PC-3 (cell line): ENCODE data around the gene GRIP1.

Source experiments
- EZH2 ChIP-seq: fragments of 300-600 bp; sonication (generic); IDR thresholded peaks from one replicate; pipeline ENCODE4 v1.6.1; 2017; ENCODE audit warnings: antibody characterized with exemption, mild to moderate bottlenecking, low read length; ENCODE audit not compliant: unreplicated experiment
- EZH2phosphoT487 ChIP-seq: fragments of 300-600 bp; sonication (generic); IDR thresholded peaks from 2 replicates; pipeline ENCODE4 v1.6.1; 2018; ENCODE audit warnings: mild to moderate bottlenecking, antibody characterized with exemption, low read length, borderline replicate concordance
- TF ChIP-seq, protein P1 (sequence below): fragments of 300-600 bp; sonication (generic); conservative IDR thresholded peaks from 2 replicates; pipeline ENCODE4 v1.5.1; 2017; ENCODE audit warnings: antibody characterized with exemption, low read depth, mild to moderate bottlenecking, low read length

DNA sequence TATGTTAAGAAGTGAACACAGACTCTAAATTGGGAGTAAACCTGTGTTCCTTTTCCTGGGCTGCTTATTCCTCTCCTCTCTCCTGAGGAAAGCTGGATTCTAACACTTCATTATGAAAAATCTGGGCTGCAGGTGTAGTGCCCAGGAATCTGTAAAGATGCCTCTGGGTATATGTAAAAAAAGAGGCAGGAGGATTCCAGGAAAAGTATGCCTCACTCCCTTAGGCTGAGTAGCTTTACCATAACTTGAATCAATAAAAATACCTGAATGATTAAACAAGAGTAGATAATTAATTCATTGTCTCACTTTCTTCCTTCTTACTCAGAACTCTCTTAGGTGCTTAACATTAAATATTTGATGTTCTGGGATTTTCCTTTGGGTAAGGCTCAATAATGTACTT, 185.1 kb downstream of the GRIP1 start:
- TF ChIP-seq, protein P1, sequence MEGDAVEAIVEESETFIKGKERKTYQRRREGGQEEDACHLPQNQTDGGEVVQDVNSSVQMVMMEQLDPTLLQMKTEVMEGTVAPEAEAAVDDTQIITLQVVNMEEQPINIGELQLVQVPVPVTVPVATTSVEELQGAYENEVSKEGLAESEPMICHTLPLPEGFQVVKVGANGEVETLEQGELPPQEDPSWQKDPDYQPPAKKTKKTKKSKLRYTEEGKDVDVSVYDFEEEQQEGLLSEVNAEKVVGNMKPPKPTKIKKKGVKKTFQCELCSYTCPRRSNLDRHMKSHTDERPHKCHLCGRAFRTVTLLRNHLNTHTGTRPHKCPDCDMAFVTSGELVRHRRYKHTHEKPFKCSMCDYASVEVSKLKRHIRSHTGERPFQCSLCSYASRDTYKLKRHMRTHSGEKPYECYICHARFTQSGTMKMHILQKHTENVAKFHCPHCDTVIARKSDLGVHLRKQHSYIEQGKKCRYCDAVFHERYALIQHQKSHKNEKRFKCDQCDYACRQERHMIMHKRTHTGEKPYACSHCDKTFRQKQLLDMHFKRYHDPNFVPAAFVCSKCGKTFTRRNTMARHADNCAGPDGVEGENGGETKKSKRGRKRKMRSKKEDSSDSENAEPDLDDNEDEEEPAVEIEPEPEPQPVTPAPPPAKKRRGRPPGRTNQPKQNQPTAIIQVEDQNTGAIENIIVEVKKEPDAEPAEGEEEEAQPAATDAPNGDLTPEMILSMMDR, result no peak
- TF ChIP-seq EZH2 (no peak), EZH2phosphoT487 (no peak)
